ENCODE results near the gene LIPC. TPM values are rescaled to one million over a fixed set of nuclear protein-coding genes. Genes with fewer than 3 reads are reported as not detected.

LIPC gene
- total and polyA plus RNA-seq, 2 of the 4 experiments (the other 2 are of a cell fraction) = 0.07 TPM; not detected in 1

GRCh38 chr15:58447271-58448010, 15.7 kb downstream of the LIPC start:
- no peaks in the 10 kb centered on the region for H3K79me1 ChIP-seq (ENCODE audit: low read depth in 1 of 2, low read length in 2 of 2)
- H2BK120ac ChIP-seq (ENCODE audit: low read depth, low read length) = peak overlapping the region; percentile 5; the same call in 1 of the 2 replicates
- DNase-seq = peak; percentile 72
- H4K20me1 ChIP-seq (ENCODE audit: insufficient read depth, low read length) = no peaks in the 10 kb centered on the region
- peaks cover 5% of the 10 kb centered on the region; the same call in 1 of the 2 replicates for H3K4me1 ChIP-seq (ENCODE audit: control insufficient read depth, insufficient read depth, low read length)
- H2BK15ac ChIP-seq (ENCODE audit: low read depth, low read length) = no peak overlapping the region; the same call in 2 of the 3 replicates
- no peak overlapping the region for H2AK5ac ChIP-seq (ENCODE audit: low read depth, low read length)
- ChIA-PET CTCF (no interaction called here), POLR2A (ENCODE audit: unreplicated experiment) (no interaction called here)
- no peak overlapping the region for H4K5ac ChIP-seq (ENCODE audit: low read depth, low read length)
- no peaks in the 10 kb centered on the region for H3K27me3 ChIP-seq (ENCODE audit: control insufficient read depth, insufficient read depth, low read length)
- dilution Hi-C loops (cut with HindIII; ENCODE audit: low sequenced_read_pairs, unreplicated experiment) = no loop called here
- H3K36me3 ChIP-seq (ENCODE audit: control insufficient read depth, insufficient read depth, low read length) = no peaks in the 10 kb centered on the region
- peaks cover 6% of the 10 kb centered on the region; the same call in 1 of the 2 replicates for H3K9me1 ChIP-seq (ENCODE audit: insufficient read depth, low read length)
- no peak for ATAC-seq (ENCODE audit: low read depth)
- TF ChIP-seq BHLHE40 (IDR thresholded peaks at IDR 0.05; ENCODE audit: low read depth, low read length) (peak; percentile 41; the same call in 1 of the 2 replicates), NFE2L2 (IDR thresholded peaks at IDR 0.05; ENCODE audit: low read depth, low read length) (no peak), RCOR1 (IDR thresholded peaks at IDR 0.05; ENCODE audit: insufficient replicate concordance, low read length) (no peak)
- H3K9me3 ChIP-seq (ENCODE audit: control insufficient read depth, insufficient read depth, low read length) = no peaks in the 10 kb centered on the region
- no peak overlapping the region for H3K56ac ChIP-seq (ENCODE audit: extremely low read depth, insufficient read depth, low read length)
- H3K23ac ChIP-seq (ENCODE audit: low read depth, low read length) = peak overlapping the region; percentile 3; the same call in 1 of the 2 replicates
- no peak overlapping the region for H4K8ac ChIP-seq (ENCODE audit: low read depth in 2 of 2, low read length in 2 of 2)
- no peak overlapping the region for H4K91ac ChIP-seq (ENCODE audit: insufficient read depth, low read depth, low read length)
- no peak overlapping the region for H2AFZ ChIP-seq (replicated peaks; ENCODE audit: low read length, poor library complexity)
- no peak overlapping the region for H3K14ac ChIP-seq (replicated peaks; ENCODE audit: low read depth, low read length)
- no peak overlapping the region for H3K27ac ChIP-seq (ENCODE audit: insufficient read depth, low read length)
- H2BK5ac ChIP-seq (ENCODE audit: low read depth, low read length, poor library complexity, severe bottlenecking) = no peak overlapping the region
- no peak overlapping the region for H3K4me2 ChIP-seq (ENCODE audit: low read depth, low read length)
- 0 out of 2 replicates have a peak overlapping the region, but pooled peaks have one; percentile 5 for H2BK20ac ChIP-seq (ENCODE audit: low read depth, low read length)
- H3K4me3 ChIP-seq (ENCODE audit: insufficient read depth, low read depth, low read length) = no peak overlapping the region
- no TSS peak for BruUV-seq (replicated peaks)
- no peak overlapping the region for H2AK9ac ChIP-seq (replicated peaks; ENCODE audit: low read depth, low read length, poor library complexity)
- no peak overlapping the region for H3K9ac ChIP-seq (ENCODE audit: low read depth, low read length)
- WGBS, 2 experiments (ENCODE audit: extremely low coverage in 2 of 2, insufficient read length in 1 of 2) = 50% methylated on average over 2 of the region's 10 CpGs; no CpG with 5 or more reads in 1 of the 2 experiments
- H3K4ac ChIP-seq (ENCODE audit: low read depth, low read length) = no peak overlapping the region; the same call in 1 of the 2 replicates
- H3K18ac ChIP-seq (ENCODE audit: low read depth, low read length) = 0 out of 2 replicates have a peak overlapping the region, but pooled peaks have one; percentile 3
- intact Hi-C loops (cut with micrococcal nuclease) = no loop called here
- in situ Hi-C loops (cut with MboI; ENCODE audit: low sequenced_read_pairs) = no loop called here

Measured in IMR-90 (cell line).